HEK293T (cell line): ENCODE data around the gene PCDHA5.
"Not testable (repeated sequence)": the region's sequence is repeated elsewhere in the genome, so short reads cannot be mapped to it uniquely, and the experiment has no call there.

Experiments
- CTCF ChIA-PET: fragments of 350-600 bp; formaldehyde crosslinking; extraction: SDS; loops from one replicate; lab custom pipeline; 2021; ENCODE audit warnings: antibody characterized with exemption, inconsistent platforms; lab: Yijun Ruan, JAX
- POLR2A ChIA-PET: fragments of 350-600 bp; formaldehyde crosslinking; extraction: SDS; loops from one replicate; lab custom pipeline; 2020; ENCODE audit warnings: antibody characterized with exemption, inconsistent platforms; lab: Yijun Ruan, JAX
- DNase-seq: peaks from one replicate; pipeline ENCODE4 v3.0.0; 2012; ENCODE audit warnings: mixed read lengths; ENCODE audit errors: extremely low spot score
- ARNT ChIP-seq: fragments of 450-650 bp; IDR thresholded peaks from 2 replicates; pipeline ENCODE4 v1.6.1; 2017; ENCODE audit warnings: mild to moderate bottlenecking
- BHLHE40 ChIP-seq: fragments of 450-650 bp; IDR thresholded peaks from 2 replicates; pipeline ENCODE4 v1.6.1; 2016; ENCODE audit warnings: mild to moderate bottlenecking, moderate library complexity, borderline replicate concordance
- CTBP1 ChIP-seq: fragments of 450-650 bp; IDR thresholded peaks from 2 replicates; pipeline ENCODE4 v1.6.1; 2016; ENCODE audit warnings: borderline replicate concordance
- ELF4 ChIP-seq: fragments of 450-650 bp; IDR thresholded peaks from 2 replicates; pipeline ENCODE4 v1.6.1; 2017; ENCODE audit warnings: antibody characterized with exemption
- FOXA1 ChIP-seq: fragments of 450-650 bp; IDR thresholded peaks from 2 replicates; pipeline ENCODE4 v1.6.1; 2016; ENCODE audit warnings: mild to moderate bottlenecking
- FOXK2 ChIP-seq: fragments of 450-650 bp; IDR thresholded peaks from 2 replicates; pipeline ENCODE4 v1.6.1; 2016; ENCODE audit warnings: mild to moderate bottlenecking
- FOXM1 ChIP-seq: fragments of 450-650 bp; IDR thresholded peaks from 2 replicates; pipeline ENCODE4 v1.6.1; 2017; ENCODE audit warnings: mild to moderate bottlenecking, borderline replicate concordance
- HDGF ChIP-seq: fragments of 450-650 bp; IDR thresholded peaks from 2 replicates; pipeline ENCODE4 v1.6.1; 2017; ENCODE audit warnings: antibody characterized with exemption, borderline replicate concordance
- L3MBTL2 ChIP-seq: fragments of 450-650 bp; conservative IDR thresholded peaks from 2 replicates; pipeline ENCODE4 v1.6.1; 2016; ENCODE audit warnings: mild to moderate bottlenecking
- LEF1 ChIP-seq: fragments of 450-650 bp; IDR thresholded peaks from 2 replicates; pipeline ENCODE4 v1.6.1; 2017; ENCODE audit warnings: mild to moderate bottlenecking, borderline replicate concordance
- NFRKB ChIP-seq: fragments of 450-650 bp; IDR thresholded peaks from 2 replicates; pipeline ENCODE4 v1.6.1; 2016; ENCODE audit warnings: mild to moderate bottlenecking, moderate library complexity
- SP1 ChIP-seq: fragments of 450-650 bp; IDR thresholded peaks from 2 replicates; pipeline ENCODE4 v1.6.1; 2017
- SUZ12 ChIP-seq: fragments of 450-650 bp; IDR thresholded peaks from 2 replicates; pipeline ENCODE4 v1.6.1; 2016; ENCODE audit warnings: mild to moderate bottlenecking
- TARDBP ChIP-seq: fragments of 450-650 bp; IDR thresholded peaks from 2 replicates; pipeline ENCODE4 v1.6.1; 2016
- ZNF384 ChIP-seq: fragments of 450-650 bp; IDR thresholded peaks from 2 replicates; pipeline ENCODE4 v1.6.1; 2016
- TF ChIP-seq, protein P1 (sequence below): fragments of 450-650 bp; IDR thresholded peaks from 2 replicates; pipeline ENCODE4 v1.6.1; 2016

PCDHA5 gene

DNA sequence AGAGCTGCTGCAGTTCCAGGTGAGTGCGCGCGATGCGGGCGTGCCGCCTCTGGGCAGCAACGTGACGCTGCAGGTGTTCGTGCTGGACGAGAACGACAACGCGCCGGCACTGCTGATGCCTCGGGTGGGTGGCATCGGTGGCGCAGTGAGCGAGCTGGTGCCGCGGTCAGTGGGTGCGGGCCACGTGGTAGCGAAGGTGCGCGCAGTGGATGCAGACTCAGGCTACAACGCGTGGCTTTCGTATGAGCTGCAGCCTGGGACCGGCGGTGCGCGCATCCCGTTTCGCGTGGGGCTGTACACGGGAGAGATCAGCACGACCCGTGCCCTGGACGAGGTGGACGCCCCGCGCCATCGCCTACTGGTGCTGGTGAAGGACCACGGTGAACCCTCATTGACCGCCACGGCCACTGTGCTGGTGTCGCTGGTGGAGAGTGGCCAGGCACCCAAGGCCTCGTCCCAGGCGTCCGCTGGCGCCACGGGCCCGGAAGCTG is 18.6 kb upstream of the PCDHA5 start:
- TF ChIP-seq FOXK2 (no peak), FOXM1 (no peak), LEF1 (no peak), FOXA1 (no peak), BHLHE40 (no peak), HDGF (no peak), SP1 (no peak), L3MBTL2 (no peak), ARNT (no peak), ZNF384 (no peak), SUZ12 (no peak), TARDBP (no peak), NFRKB (no peak), ELF4 (no peak), CTBP1 (no peak)
- TF ChIP-seq, protein P1, sequence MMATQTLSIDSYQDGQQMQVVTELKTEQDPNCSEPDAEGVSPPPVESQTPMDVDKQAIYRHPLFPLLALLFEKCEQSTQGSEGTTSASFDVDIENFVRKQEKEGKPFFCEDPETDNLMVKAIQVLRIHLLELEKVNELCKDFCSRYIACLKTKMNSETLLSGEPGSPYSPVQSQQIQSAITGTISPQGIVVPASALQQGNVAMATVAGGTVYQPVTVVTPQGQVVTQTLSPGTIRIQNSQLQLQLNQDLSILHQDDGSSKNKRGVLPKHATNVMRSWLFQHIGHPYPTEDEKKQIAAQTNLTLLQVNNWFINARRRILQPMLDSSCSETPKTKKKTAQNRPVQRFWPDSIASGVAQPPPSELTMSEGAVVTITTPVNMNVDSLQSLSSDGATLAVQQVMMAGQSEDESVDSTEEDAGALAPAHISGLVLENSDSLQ = no peak
- CTCF ChIA-PET = no interaction called here
- POLR2A ChIA-PET = no interaction called here
- no peak for DNase-seq

DNA sequence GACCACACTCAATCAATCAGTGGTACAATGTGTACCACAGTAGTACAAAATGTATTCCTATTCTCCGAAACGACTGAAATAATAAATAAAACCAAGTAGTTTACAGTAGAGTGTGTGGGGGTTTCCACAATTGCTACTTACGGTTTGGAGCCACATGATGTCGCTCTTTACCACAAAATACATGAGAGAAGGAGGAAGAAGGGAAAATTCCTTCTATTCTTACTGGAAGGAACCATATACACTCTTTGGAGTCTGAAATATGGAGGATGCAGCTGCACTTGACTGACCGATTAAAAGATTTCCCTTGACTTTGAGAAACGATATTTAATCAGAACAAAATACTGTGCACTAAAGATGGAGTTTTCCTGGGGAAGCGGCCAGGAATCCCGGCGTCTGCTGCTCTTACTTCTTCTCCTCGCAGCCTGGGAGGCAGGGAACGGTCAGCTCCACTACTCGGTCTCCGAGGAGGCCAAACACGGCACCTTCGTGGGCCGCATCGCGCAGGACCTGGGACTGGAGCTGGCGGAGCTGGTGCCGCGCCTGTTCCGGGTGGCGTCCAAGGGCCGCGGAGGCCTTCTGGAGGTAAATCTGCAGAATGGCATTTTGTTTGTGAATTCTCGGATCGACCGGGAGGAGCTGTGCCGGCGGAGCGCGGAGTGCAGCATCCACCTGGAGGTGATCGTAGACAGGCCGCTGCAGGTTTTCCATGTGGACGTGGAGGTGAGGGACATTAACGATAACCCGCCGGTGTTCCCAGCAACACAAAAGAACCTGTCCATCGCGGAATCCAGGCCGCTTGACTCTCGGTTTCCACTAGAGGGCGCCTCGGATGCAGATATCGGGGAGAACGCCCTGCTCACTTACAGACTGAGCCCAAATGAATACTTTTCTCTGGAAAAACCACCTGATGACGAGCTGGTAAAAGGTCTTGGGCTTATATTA is 14.3 kb upstream of the PCDHA5 start, which contains the start of gene PCDHA4:
TSS of gene PCDHA4 (plus strand) at position 235 of the 942 bp plus-strand sequence.
- POLR2A ChIA-PET = no interaction called here
- no peak for DNase-seq
- CTCF ChIA-PET = interaction anchor here (1.2 kb wide), 1 partner anchor 14 kb away, joined by 3 read pairs; the partner anchor contains the start of gene PCDHA5
- TF ChIP-seq SUZ12 (no peak), LEF1 (no peak), TARDBP (no peak), ARNT (no peak)

DNA sequence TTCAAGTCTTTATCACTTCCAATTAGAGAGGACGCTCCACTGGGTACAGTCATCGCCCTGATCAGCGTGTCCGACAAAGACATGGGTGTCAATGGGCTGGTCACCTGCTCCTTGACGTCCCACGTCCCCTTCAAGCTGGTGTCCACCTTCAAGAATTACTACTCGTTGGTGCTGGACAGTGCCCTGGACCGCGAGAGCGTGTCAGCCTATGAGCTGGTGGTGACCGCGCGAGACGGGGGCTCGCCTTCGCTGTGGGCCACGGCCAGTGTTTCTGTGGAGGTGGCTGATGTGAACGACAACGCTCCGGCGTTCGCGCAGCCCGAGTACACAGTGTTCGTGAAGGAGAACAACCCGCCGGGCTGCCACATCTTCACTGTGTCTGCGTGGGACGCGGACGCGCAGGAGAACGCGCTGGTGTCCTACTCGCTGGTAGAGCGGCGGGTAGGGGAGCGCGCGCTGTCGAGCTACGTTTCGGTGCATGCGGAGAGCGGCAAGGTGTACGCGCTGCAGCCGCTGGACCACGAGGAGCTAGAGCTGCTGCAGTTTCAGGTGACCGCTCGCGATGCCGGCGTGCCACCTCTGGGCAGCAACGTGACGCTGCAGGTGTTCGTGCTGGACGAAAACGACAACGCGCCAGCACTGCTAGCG is 13.0 kb upstream of the PCDHA5 start:
- CTCF ChIA-PET = interaction anchor here (1.2 kb wide), 1 partner anchor 13 kb away, joined by 3 read pairs; the partner anchor contains the start of gene PCDHA5
- POLR2A ChIA-PET, DNase-seq: not testable (repeated sequence)

DNA sequence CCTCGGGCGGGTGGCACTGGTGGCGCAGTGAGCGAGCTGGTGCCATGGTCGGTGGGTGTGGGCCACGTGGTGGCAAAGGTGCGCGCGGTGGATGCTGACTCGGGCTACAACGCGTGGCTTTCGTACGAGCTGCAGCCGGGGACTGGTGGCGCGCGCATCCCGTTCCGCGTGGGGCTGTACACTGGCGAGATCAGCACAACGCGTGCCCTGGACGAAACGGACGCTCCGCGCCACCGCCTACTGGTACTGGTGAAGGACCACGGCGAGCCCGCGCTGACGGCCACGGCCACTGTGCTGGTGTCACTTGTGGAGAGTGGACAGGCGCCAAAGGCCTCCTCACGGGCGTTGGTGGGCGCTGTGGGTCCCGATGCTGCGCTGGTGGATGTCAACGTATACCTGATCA is 12.5 kb upstream of the PCDHA5 start:
- no peak for DNase-seq
- CTCF ChIA-PET = no interaction called here
- TF ChIP-seq BHLHE40 = no peak
- POLR2A ChIA-PET = no interaction called here

DNA sequence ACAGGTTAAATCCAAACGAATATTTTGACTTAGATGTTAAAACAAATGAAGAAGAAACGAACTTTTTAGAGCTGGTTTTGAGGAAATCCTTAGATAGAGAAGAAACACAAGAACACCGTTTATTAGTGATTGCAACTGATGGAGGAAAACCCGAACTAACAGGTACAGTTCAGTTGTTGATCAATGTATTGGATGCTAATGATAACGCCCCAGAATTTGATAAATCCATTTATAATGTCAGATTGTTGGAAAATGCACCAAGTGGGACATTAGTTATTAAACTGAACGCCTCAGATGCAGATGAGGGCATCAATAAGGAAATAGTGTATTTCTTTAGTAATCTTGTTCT is 842 bp downstream of the PCDHA5 start:
- TF ChIP-seq TARDBP (no peak), FOXM1 (no peak), SP1 (no peak), ARNT (no peak), BHLHE40 (no peak), FOXK2 (no peak), HDGF (no peak), L3MBTL2 (no peak), ZNF384 (no peak), SUZ12 (no peak), ELF4 (no peak), NFRKB (no peak), LEF1 (no peak), CTBP1 (no peak)
- TF ChIP-seq, protein P1 = no peak
- CTCF ChIA-PET = interaction anchor here (1.0 kb wide), 1 partner anchor 19 kb away, joined by 3 read pairs; no protein-coding TSS in a partner anchor
- no peak for DNase-seq
- POLR2A ChIA-PET = no interaction called here

DNA sequence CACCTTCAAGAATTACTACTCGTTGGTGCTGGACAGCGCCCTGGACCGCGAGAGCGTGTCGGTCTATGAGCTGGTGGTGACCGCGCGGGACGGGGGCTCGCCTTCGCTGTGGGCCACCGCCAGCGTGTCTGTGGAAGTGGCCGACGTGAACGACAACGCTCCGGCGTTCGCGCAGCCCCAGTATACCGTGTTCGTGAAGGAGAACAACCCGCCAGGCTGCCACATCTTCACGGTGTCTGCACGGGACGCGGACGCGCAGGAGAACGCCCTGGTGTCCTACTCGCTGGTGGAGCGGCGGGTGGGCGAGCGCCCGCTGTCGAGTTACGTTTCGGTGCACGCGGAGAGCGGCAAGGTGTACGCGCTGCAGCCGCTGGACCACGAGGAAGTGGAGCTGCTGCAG is 1.6 kb downstream of the PCDHA5 start:
- CTCF ChIA-PET, POLR2A ChIA-PET, DNase-seq: not testable (repeated sequence)

DNA sequence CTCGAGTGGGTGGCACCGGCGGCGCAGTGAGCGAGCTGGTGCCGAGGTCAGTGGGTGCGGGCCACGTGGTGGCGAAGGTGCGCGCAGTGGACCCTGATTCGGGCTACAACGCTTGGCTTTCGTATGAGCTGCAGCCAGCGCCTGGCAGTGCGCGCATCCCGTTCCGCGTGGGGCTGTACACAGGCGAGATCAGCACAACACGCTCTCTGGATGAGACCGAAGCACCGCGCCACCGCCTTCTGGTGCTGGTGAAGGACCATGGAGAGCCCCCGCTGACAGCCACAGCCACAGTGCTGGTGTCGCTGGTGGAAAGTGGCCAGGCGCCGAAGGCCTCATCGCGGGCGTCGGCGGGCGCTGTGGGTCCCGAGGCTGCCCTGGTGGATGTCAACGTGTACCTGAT is 2.1 kb downstream of the PCDHA5 start:
- TF ChIP-seq ARNT (no peak), SUZ12 (no peak), ZNF384 (no peak), FOXA1 (no peak), HDGF (no peak), NFRKB (no peak), FOXK2 (no peak), SP1 (no peak), BHLHE40 (no peak), ELF4 (no peak), TARDBP (no peak)
- CTCF ChIA-PET = no interaction called here
- DNase-seq = no peak
- POLR2A ChIA-PET = no interaction called here
